Measurements from ENCODE around the gene GYS1. TPM values are rescaled to one million over a fixed set of nuclear protein-coding genes. Genes with fewer than 3 reads are reported as not detected.

Gene GYS1
- total RNA-seq, 1 donor from 2014 or later, result 69.0 TPM

GRCh38 chr19:48950830-48951519 is 42.1 kb downstream of the GYS1 start:
- Mint-ChIP-seq H3K27ac (ENCODE audit: unreplicated experiment) (no peak overlapping the region), H3K27me3 (ENCODE audit: unreplicated experiment) (peaks cover 6% of the 10 kb centered on the region), H3K36me3 (ENCODE audit: unreplicated experiment) (no peaks in the 10 kb centered on the region), H3K4me1 (ENCODE audit: low read depth, unreplicated experiment) (peaks cover 12% of the 10 kb centered on the region), H3K9me3 (ENCODE audit: unreplicated experiment) (peaks cover 8% of the 10 kb centered on the region), H3K4me3 (ENCODE audit: unreplicated experiment) (no peak overlapping the region)
- no peak for TF ChIP-seq CTCF (IDR thresholded peaks at IDR 0.05; ENCODE audit: partially characterized antibody, unreplicated experiment)
- DNase-seq, result no peak

- H3K27ac Mint-ChIP-seq (ENCODE audit: unreplicated experiment), result peak overlapping the region; percentile 15
- no peaks in the 10 kb centered on the region for H3K36me3 Mint-ChIP-seq (ENCODE audit: unreplicated experiment)
- DNase-seq, result no peak
- H3K27me3 Mint-ChIP-seq (ENCODE audit: unreplicated experiment), result peaks cover 6% of the 10 kb centered on the region
- H3K4me3 Mint-ChIP-seq (ENCODE audit: unreplicated experiment), result no peak overlapping the region
- no peak for TF ChIP-seq CTCF (IDR thresholded peaks at IDR 0.05; ENCODE audit: partially characterized antibody, unreplicated experiment)
- H3K4me1 Mint-ChIP-seq (ENCODE audit: low read depth, unreplicated experiment), result peaks cover 7% of the 10 kb centered on the region
- H3K9me3 Mint-ChIP-seq (ENCODE audit: unreplicated experiment), result peaks cover 6% of the 10 kb centered on the region
Measured at GRCh38 chr19:48950159-48950558, 43.0 kb downstream of the GYS1 start.

GRCh38 chr19:48947258-48947542 is 45.9 kb downstream of the GYS1 start:
- Mint-ChIP-seq H3K9me3 (ENCODE audit: unreplicated experiment) (peaks cover 5% of the 10 kb centered on the region), H3K27ac (ENCODE audit: unreplicated experiment) (no peak overlapping the region), H3K4me3 (ENCODE audit: unreplicated experiment) (no peak overlapping the region), H3K27me3 (ENCODE audit: unreplicated experiment) (peaks cover 7% of the 10 kb centered on the region), H3K4me1 (ENCODE audit: low read depth, unreplicated experiment) (peaks cover 5% of the 10 kb centered on the region), H3K36me3 (ENCODE audit: unreplicated experiment) (no peaks in the 10 kb centered on the region)
- no peak for DNase-seq
- no peak for TF ChIP-seq CTCF (IDR thresholded peaks at IDR 0.05; ENCODE audit: partially characterized antibody, unreplicated experiment)

- H3K36me3 Mint-ChIP-seq (ENCODE audit: unreplicated experiment), result no peaks in the 10 kb centered on the region
- peaks cover 5% of the 10 kb centered on the region for H3K4me1 Mint-ChIP-seq (ENCODE audit: low read depth, unreplicated experiment)
- no peak overlapping the region for H3K27ac Mint-ChIP-seq (ENCODE audit: unreplicated experiment)
- H3K27me3 Mint-ChIP-seq (ENCODE audit: unreplicated experiment), result peaks cover 8% of the 10 kb centered on the region
- H3K4me3 Mint-ChIP-seq (ENCODE audit: unreplicated experiment), result no peak overlapping the region
- no peak for TF ChIP-seq CTCF (IDR thresholded peaks at IDR 0.05; ENCODE audit: partially characterized antibody, unreplicated experiment)
- DNase-seq, result no peak
- H3K9me3 Mint-ChIP-seq (ENCODE audit: unreplicated experiment), result peaks cover 6% of the 10 kb centered on the region
Measured at GRCh38 chr19:48946463-48947257, 46.4 kb downstream of the GYS1 start.

- Mint-ChIP-seq H3K4me1 (ENCODE audit: low read depth, unreplicated experiment) (peaks cover 5% of the 10 kb centered on the region), H3K36me3 (ENCODE audit: unreplicated experiment) (no peaks in the 10 kb centered on the region), H3K4me3 (ENCODE audit: unreplicated experiment) (no peak overlapping the region), H3K27me3 (ENCODE audit: unreplicated experiment) (peaks cover 8% of the 10 kb centered on the region), H3K9me3 (ENCODE audit: unreplicated experiment) (peaks cover 6% of the 10 kb centered on the region), H3K27ac (ENCODE audit: unreplicated experiment) (no peak overlapping the region)
- no peak for TF ChIP-seq CTCF (IDR thresholded peaks at IDR 0.05; ENCODE audit: partially characterized antibody, unreplicated experiment)
- DNase-seq, result no peak
Measured at GRCh38 chr19:48945817-48946216, 47.3 kb downstream of the GYS1 start.

Measured in glutamatergic neuron (in vitro differentiated cells).